AG09309 (cell line): ENCODE data around the gene JARID2.

Experiments
- DNase-seq: peaks from one replicate; pipeline ENCODE4 v3.0.0-alpha.2; 2010; ENCODE audit warnings: low read depth
- H3K4me3 ChIP-seq: 2 replicates; pipeline ENCODE4 v1.5.1; 2011; ENCODE audit warnings: mild to moderate bottlenecking, low read depth, low read length, moderate library complexity; ENCODE audit not compliant: control insufficient read depth
- TF ChIP-seq, protein P1 (sequence below): IDR thresholded peaks from 2 replicates; pipeline ENCODE4 v1.5.1; 2011; ENCODE audit warnings: mild to moderate bottlenecking, low read depth, low read length, inconsistent platforms; ENCODE audit not compliant: insufficient read depth, control insufficient read depth; ENCODE audit errors: missing control alignments

The JARID2 gene

DNA sequence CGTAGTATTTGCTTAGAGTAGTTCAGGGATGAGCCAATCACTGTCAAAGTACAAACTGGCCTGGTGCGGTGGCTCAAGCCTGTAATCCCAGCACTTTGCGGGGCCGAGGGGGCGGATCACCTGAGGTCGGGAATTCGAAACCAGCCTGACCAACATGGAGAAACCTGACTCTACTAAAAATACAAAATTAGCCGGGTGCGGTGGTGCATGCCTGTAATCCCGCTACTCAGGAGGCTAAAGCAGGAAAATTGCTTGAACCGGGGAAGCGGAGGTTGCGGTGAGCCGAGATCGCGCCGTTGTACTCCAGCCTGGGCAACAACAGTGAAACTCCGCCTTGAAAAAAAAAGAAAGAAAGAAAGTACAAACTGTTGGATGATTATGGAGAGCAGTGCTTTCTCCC lies 27.5 kb upstream of the JARID2 start:
- TF ChIP-seq, protein P1, sequence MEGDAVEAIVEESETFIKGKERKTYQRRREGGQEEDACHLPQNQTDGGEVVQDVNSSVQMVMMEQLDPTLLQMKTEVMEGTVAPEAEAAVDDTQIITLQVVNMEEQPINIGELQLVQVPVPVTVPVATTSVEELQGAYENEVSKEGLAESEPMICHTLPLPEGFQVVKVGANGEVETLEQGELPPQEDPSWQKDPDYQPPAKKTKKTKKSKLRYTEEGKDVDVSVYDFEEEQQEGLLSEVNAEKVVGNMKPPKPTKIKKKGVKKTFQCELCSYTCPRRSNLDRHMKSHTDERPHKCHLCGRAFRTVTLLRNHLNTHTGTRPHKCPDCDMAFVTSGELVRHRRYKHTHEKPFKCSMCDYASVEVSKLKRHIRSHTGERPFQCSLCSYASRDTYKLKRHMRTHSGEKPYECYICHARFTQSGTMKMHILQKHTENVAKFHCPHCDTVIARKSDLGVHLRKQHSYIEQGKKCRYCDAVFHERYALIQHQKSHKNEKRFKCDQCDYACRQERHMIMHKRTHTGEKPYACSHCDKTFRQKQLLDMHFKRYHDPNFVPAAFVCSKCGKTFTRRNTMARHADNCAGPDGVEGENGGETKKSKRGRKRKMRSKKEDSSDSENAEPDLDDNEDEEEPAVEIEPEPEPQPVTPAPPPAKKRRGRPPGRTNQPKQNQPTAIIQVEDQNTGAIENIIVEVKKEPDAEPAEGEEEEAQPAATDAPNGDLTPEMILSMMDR = no peak
- no peak overlapping the region for H3K4me3 ChIP-seq
- no peak for DNase-seq

- DNase-seq = no peak
- H3K4me3 ChIP-seq = no peak overlapping the region
- TF ChIP-seq, protein P1 = no peak
Observed at GRCh38 chr6:15220062-15220461, 25.8 kb upstream of the JARID2 start.

- H3K4me3 ChIP-seq = no peak overlapping the region
- no peak for DNase-seq
- TF ChIP-seq, protein P1 = no peak
Observed at GRCh38 chr6:15227827-15228318, 18.0 kb upstream of the JARID2 start.

DNA sequence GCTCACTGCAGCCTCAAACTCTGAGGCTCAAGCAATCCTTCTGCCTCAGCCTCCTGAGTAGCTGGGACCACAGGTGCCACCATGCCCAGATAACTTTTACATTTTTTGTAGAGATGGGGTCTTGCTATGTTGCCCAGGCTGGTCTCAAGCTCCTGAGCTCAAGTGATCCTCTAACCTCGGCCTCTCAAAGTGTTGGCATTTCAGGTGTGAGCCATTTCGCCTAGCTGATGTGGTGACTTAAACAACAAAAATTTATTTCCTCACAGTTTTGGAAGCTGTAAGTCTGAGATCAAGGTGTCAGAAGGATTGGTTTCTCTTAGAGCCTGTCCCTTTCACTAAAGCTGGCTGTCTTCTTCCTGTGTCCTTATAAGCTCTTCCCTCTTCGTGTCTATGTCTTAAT lies 15.0 kb upstream of the JARID2 start:
- DNase-seq = no peak
- H3K4me3 ChIP-seq = no peak overlapping the region
- TF ChIP-seq, protein P1 = no peak

DNA sequence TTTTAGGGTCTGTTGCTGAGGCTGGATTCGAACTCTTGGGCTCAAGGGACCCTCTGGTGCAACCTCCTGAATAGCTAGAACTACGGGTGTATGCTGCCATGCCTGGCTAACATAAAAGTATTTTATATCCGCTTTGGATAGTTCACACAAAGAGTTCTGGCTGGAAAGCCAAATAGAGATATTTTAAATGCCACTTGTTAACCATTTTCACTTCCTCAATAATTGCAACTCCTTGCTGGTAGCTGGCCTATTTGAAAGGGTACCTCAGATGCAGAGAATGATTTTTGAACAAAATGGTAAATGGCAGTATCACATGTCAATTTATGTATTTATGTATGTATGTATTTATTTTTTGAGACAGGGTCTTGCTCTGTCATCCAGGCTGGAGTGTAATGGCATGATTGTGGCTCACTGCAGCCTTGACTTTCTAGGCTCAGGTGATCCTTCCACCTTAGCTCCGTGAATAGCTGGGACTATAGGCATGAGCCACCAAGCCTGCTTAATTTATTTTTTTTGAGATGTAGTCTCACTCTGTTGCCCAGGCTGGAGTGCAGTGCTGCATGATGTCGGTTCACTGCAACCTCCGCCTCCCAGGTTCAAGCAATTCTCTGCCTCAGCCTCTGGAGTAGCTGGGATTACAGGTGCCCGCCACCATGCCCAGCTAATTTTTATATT lies 12.9 kb upstream of the JARID2 start:
- TF ChIP-seq, protein P1 = no peak
- no peak overlapping the region for H3K4me3 ChIP-seq
- DNase-seq = no peak

GRCh38 chr6:15234068-15234758 lies 11.7 kb upstream of the JARID2 start:
- H3K4me3 ChIP-seq = no peak overlapping the region
- TF ChIP-seq, protein P1 = no peak
- no peak for DNase-seq
